SK-N-SH treated with all-trans-retinoic acid at 6 μM for 48 hours (cell line): ENCODE data around the gene NFKB1.

Experiments used
- ATAC-seq: fragments of 200-7000 bp; cut with Tn5 transposase; 3 replicates; pipeline ENCODE4 v1.9.1; 2020; ENCODE audit warnings: mild to moderate bottlenecking, moderate library complexity
- ARNTL ChIP-seq: fragments of 450-650 bp; formaldehyde crosslinking; IDR thresholded peaks from 2 replicates; pipeline ENCODE4 v1.5.0; 2020; ENCODE audit warnings: low read depth, mild to moderate bottlenecking, moderate library complexity, borderline replicate concordance
- BACH2 ChIP-seq: fragments of 250-450 bp; sonication (Bioruptor Pico); IDR thresholded peaks from 2 replicates; pipeline ENCODE4 v1.9.0; 2021; ENCODE audit warnings: mild to moderate bottlenecking, borderline replicate concordance
- CREB5 ChIP-seq: fragments of 250-450 bp; sonication (Bioruptor Pico); IDR thresholded peaks from 2 replicates; pipeline ENCODE4 v1.5.1; 2020; ENCODE audit warnings: low read depth, mild to moderate bottlenecking, moderate library complexity
- CSDC2 ChIP-seq: fragments of 250-450 bp; sonication (Bioruptor Pico); IDR thresholded peaks from 2 replicates; pipeline ENCODE4 v1.5.0; 2020; ENCODE audit warnings: mild to moderate bottlenecking, moderate library complexity
- CSRNP3 ChIP-seq: fragments of 250-450 bp; sonication (Bioruptor Pico); IDR thresholded peaks from 2 replicates; pipeline ENCODE4 v1.5.1; 2021; ENCODE audit warnings: mild to moderate bottlenecking, moderate library complexity
- ESRRG ChIP-seq: fragments of 250-450 bp; sonication (Bioruptor Pico); IDR thresholded peaks from 2 replicates; pipeline ENCODE4 v1.6.1; 2021; ENCODE audit warnings: mild to moderate bottlenecking
- GLIS3 ChIP-seq: fragments of 250-450 bp; sonication (Bioruptor Pico); IDR thresholded peaks from 2 replicates; pipeline ENCODE4 v1.5.0; 2020; ENCODE audit warnings: mild to moderate bottlenecking, moderate library complexity
- ISL1 ChIP-seq: fragments of 250-450 bp; sonication (Bioruptor Pico); IDR thresholded peaks from 2 replicates; pipeline ENCODE4 v2.1.2; 2022; ENCODE audit warnings: mild to moderate bottlenecking, moderate library complexity
- PATZ1 ChIP-seq: fragments of 250-450 bp; sonication (Bioruptor Pico); IDR thresholded peaks from 2 replicates; pipeline ENCODE4 v1.8.0; 2020; ENCODE audit warnings: mild to moderate bottlenecking, moderate library complexity, borderline replicate concordance
- POU6F1 ChIP-seq: fragments of 250-450 bp; sonication (Bioruptor Pico); IDR thresholded peaks from 2 replicates; pipeline ENCODE4 v1.8.0; 2021; ENCODE audit warnings: low read depth, mild to moderate bottlenecking, moderate library complexity, borderline replicate concordance
- PPARA ChIP-seq: fragments of 250-450 bp; sonication (Bioruptor Pico); IDR thresholded peaks from 2 replicates; pipeline ENCODE4 v1.5.0; 2020; ENCODE audit warnings: mild to moderate bottlenecking, borderline replicate concordance
- RARB ChIP-seq: fragments of 250-450 bp; sonication (Bioruptor Pico); IDR thresholded peaks from 2 replicates; pipeline ENCODE4 v1.8.0; 2021; ENCODE audit warnings: mild to moderate bottlenecking, moderate library complexity
- SNAI2 ChIP-seq: fragments of 250-450 bp; sonication (Bioruptor Pico); IDR thresholded peaks from 2 replicates; pipeline ENCODE4 v1.5.0; 2020; ENCODE audit warnings: mild to moderate bottlenecking, moderate library complexity
- TCF4 ChIP-seq: fragments of 250-450 bp; sonication (Bioruptor Pico); IDR thresholded peaks from 2 replicates; pipeline ENCODE4 v1.8.0; 2021; ENCODE audit warnings: mild to moderate bottlenecking, moderate library complexity, borderline replicate concordance
- TOX ChIP-seq: fragments of 250-450 bp; sonication (Bioruptor Pico); IDR thresholded peaks from 2 replicates; pipeline ENCODE4 v1.8.0; 2021; ENCODE audit warnings: mild to moderate bottlenecking, moderate library complexity, borderline replicate concordance
- TSHZ2 ChIP-seq: fragments of 250-450 bp; sonication (Bioruptor Pico); IDR thresholded peaks from 2 replicates; pipeline ENCODE4 v1.5.0; 2020; ENCODE audit warnings: mild to moderate bottlenecking, moderate library complexity
- ZC3H10 ChIP-seq: fragments of 250-450 bp; sonication (Bioruptor Pico); IDR thresholded peaks from 2 replicates; pipeline ENCODE4 v1.5.1; 2021; ENCODE audit warnings: mild to moderate bottlenecking, moderate library complexity
- ZFP3 ChIP-seq: fragments of 250-450 bp; sonication (Bioruptor Pico); IDR thresholded peaks from 2 replicates; pipeline ENCODE4 v1.5.0; 2020; ENCODE audit warnings: mild to moderate bottlenecking, moderate library complexity
- ZFP30 ChIP-seq: fragments of 450-650 bp; formaldehyde crosslinking; IDR thresholded peaks from 2 replicates; pipeline ENCODE4 v1.5.0; 2022; ENCODE audit warnings: mild to moderate bottlenecking, moderate library complexity
- ZNF565 ChIP-seq: fragments of 450-650 bp; formaldehyde crosslinking; conservative IDR thresholded peaks from 2 replicates; pipeline ENCODE4 v1.5.0; 2020; ENCODE audit warnings: low read depth, mild to moderate bottlenecking, moderate library complexity

Gene NFKB1

GRCh38 chr4:102639598-102639997 lies 138.4 kb downstream of the NFKB1 start:
- no peak for ATAC-seq
- TF ChIP-seq TCF4 (CRISPR knock-in tag) (no peak), BACH2 (CRISPR knock-in tag) (no peak), ESRRG (CRISPR knock-in tag) (no peak), ARNTL (CRISPR knock-in tag) (no peak), ZFP30 (CRISPR knock-in tag) (no peak), PPARA (CRISPR knock-in tag) (no peak), CSRNP3 (CRISPR knock-in tag) (no peak), CSDC2 (CRISPR knock-in tag) (no peak), RARB (CRISPR knock-in tag) (no peak), TOX (CRISPR knock-in tag) (no peak), ZNF565 (CRISPR knock-in tag) (no peak), TSHZ2 (CRISPR knock-in tag) (no peak), SNAI2 (CRISPR knock-in tag) (no peak), CREB5 (CRISPR knock-in tag) (no peak), ZFP3 (CRISPR knock-in tag) (no peak), GLIS3 (no peak), ZC3H10 (CRISPR knock-in tag) (no peak)
- TF ChIP-seq, all 23 proteins: peak for 0

GRCh38 chr4:102640669-102641068 lies 139.5 kb downstream of the NFKB1 start:
- ATAC-seq = peak; percentile 62
- TF ChIP-seq RARB (CRISPR knock-in tag) = no peak
- TF ChIP-seq POU6F1 (CRISPR knock-in tag) = no peak
- no peak for TF ChIP-seq PATZ1 (CRISPR knock-in tag)
- no peak for TF ChIP-seq ISL1 (CRISPR knock-in tag)
- no peak for TF ChIP-seq CREB5 (CRISPR knock-in tag)
- TF ChIP-seq TOX (CRISPR knock-in tag) = no peak
- no peak for TF ChIP-seq BACH2 (CRISPR knock-in tag)
- no peak for TF ChIP-seq ARNTL (CRISPR knock-in tag)
- no peak for TF ChIP-seq CSDC2 (CRISPR knock-in tag)
